Subcutaneous adipose tissue (tissue), 4 donors: ENCODE measurements around the gene UBE2G2. TPM values are rescaled to one million over a fixed set of nuclear protein-coding genes. Genes with fewer than 3 reads are reported as not detected.

Experiments
- CTCF ChIP-seq: fragments of 450-650 bp; IDR thresholded peaks from one replicate; pipeline ENCODE4 v1.5.1; 2016; ENCODE audit warnings: low read depth, mild to moderate bottlenecking, control low read depth, antibody characterized with exemption, moderate library complexity
- total RNA-seq, 4 donors: library from RNA; depleted of rRNA; stranded (reverse); fragments of >200 nt; gene quantifications; one replicate each; pipeline ENCODE4 v1.1.0, GENCODE V29; 2016

UBE2G2 gene
- total RNA-seq, 4 donors from 2014 or later = 64.4 to 144 (median 100) TPM

GRCh38 chr21:44771896-44772525, 29.6 kb downstream of the UBE2G2 start:
- no peak for TF ChIP-seq CTCF

DNA sequence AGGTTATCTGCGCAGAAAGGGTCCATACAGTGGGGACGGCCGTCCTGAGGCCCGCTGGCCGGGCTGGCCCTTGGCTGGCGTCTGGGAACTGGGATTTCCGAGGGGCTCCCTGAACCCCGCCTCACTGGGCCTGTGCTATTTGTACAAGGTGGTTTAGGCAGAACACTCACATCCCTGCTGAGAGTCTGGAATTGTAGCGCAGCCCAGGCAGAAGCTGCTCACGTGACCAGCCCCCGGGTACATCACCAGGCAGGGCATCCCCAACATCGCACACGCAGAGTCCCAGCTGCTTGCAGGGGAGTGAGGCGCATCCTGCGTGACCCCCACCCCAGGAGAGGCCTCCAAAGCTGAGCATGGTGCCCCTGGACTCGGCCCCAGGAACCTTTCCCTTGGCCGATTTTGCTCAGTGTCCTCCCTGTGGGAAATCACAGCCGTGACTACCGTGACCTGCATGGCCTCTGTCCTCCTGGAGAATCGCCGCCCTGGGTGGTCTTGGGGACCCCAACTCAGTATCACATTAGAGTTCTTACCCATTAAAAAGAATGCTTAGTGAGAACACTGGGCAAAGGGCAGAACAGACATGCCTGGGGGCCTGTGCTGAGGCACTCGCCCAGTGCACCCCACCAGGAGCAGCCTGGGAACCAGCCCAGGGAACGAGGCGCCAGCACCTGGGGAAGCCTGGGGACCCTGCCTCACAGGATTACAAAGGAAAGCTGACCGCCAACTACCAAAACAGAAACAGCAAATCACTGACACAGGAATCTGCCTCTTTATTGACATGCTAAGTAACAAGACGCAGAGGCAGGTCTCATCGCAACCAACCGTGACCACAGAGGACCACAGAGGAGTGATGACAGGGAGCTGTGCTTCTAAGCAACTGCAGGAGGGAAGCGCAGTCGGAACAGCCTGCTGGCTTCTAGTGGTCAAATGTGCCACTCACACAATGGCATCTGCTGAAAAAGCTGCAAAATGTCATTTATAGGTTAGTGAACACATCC, 33.5 kb downstream of the UBE2G2 start:
- TF ChIP-seq CTCF = no peak

DNA sequence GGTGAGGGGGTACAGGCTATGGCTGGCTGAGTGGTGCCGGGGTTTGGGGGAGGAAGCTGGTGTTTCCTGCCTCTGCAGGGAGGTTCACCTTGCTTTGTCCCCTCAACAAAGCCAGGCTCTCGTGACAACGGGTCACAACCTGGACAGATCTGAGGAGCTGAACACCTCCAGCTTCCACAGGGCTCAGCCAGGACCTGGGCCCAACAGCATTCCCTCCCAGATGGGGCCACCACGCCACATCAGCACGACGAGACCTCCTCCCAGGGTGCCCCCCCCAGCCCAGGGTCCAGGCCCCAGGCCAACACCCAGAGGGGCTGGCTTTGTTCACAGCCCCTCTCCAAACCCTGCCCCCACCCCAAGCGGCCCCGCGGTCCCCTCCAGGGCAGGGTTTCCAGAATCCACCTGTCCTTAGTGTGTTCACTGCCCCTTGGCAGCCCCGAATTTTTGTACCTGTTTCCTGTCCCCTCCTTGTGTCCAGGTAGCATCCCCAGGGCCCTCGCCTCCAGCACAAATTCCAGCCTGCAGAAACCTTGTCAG, 34.7 kb downstream of the UBE2G2 start:
- no peak for TF ChIP-seq CTCF

- no peak for TF ChIP-seq CTCF
Measured at GRCh38 chr21:44766014-44766817, 35.4 kb downstream of the UBE2G2 start.

GRCh38 chr21:44765231-44766013, 36.2 kb downstream of the UBE2G2 start:
- no peak for TF ChIP-seq CTCF

- no peak for TF ChIP-seq CTCF
Measured at GRCh38 chr21:44764319-44765230, 37.0 kb downstream of the UBE2G2 start.
